ENCODE data around the gene TNFAIP3. TPM values are rescaled to one million over a fixed set of nuclear protein-coding genes. Genes with fewer than 3 reads are reported as not detected.
"Not testable (repeated sequence)": the region's sequence is repeated elsewhere in the genome, so short reads cannot be mapped to it uniquely, and the experiment has no call there.

TNFAIP3 gene
- total RNA-seq, 1 donor from 2014 or later, result 1.8 TPM

DNA sequence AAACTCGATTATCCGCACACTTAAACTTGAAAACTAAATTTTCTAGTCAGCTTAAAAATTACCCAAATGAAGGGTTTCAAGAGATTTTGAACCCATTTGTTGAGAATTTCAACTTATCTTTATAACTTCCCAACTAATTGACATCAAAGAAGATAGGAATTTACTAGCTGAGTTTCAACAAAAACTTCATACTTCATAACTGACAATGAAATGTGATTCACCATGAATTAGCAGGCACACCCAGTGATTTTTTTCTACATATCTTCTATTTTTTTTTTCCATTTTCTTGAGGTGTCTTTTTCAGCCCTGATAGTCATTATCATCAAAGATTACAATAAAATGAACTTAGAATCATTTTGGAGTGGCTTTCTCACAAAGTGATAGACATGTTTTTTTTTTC is 26.7 kb downstream of the TNFAIP3 start:
- H3K4me3 ChIP-seq, result no peak overlapping the region
- Mint-ChIP-seq H3K27me3 (ENCODE audit: insufficient read depth, low read depth) (peaks cover 2% of the 10 kb centered on the region), H3K4me1 (no peaks in the 10 kb centered on the region), H3K27ac (no peak overlapping the region), H3K36me3 (no peaks in the 10 kb centered on the region), H3K9me3 (peaks cover 3% of the 10 kb centered on the region), H3K4me3 (no peak overlapping the region)
- H3K4me2 ChIP-seq, result no peak overlapping the region
- no peak overlapping the region for H3K9ac ChIP-seq
- H3F3A ChIP-seq (ENCODE audit: low read depth), result no peaks in the 10 kb centered on the region
- H3K27ac ChIP-seq, result no peak overlapping the region
- H3K9me3 ChIP-seq (ENCODE audit: low read depth), result no peaks in the 10 kb centered on the region
- no peak overlapping the region for H2AFZ ChIP-seq (replicated peaks)
- no peaks in the 10 kb centered on the region for H3K27me3 ChIP-seq
- no peaks in the 10 kb centered on the region for H3K4me1 ChIP-seq
- H4K20me1 ChIP-seq (ENCODE audit: low read depth), result no peaks in the 10 kb centered on the region
- H3K79me2 ChIP-seq (ENCODE audit: low read depth), result no peaks in the 10 kb centered on the region
- no peak for DNase-seq (ENCODE audit: low spot score)
- H3K36me3 ChIP-seq, result no peaks in the 10 kb centered on the region
- TF ChIP-seq EZH2 (IDR thresholded peaks at IDR 0.05), result no peak
- TF ChIP-seq, protein P1, sequence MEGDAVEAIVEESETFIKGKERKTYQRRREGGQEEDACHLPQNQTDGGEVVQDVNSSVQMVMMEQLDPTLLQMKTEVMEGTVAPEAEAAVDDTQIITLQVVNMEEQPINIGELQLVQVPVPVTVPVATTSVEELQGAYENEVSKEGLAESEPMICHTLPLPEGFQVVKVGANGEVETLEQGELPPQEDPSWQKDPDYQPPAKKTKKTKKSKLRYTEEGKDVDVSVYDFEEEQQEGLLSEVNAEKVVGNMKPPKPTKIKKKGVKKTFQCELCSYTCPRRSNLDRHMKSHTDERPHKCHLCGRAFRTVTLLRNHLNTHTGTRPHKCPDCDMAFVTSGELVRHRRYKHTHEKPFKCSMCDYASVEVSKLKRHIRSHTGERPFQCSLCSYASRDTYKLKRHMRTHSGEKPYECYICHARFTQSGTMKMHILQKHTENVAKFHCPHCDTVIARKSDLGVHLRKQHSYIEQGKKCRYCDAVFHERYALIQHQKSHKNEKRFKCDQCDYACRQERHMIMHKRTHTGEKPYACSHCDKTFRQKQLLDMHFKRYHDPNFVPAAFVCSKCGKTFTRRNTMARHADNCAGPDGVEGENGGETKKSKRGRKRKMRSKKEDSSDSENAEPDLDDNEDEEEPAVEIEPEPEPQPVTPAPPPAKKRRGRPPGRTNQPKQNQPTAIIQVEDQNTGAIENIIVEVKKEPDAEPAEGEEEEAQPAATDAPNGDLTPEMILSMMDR (IDR thresholded peaks at IDR 0.05), result no peak
- no peak for TF ChIP-seq EZH2phosphoT487 (IDR thresholded peaks at IDR 0.05)

DNA sequence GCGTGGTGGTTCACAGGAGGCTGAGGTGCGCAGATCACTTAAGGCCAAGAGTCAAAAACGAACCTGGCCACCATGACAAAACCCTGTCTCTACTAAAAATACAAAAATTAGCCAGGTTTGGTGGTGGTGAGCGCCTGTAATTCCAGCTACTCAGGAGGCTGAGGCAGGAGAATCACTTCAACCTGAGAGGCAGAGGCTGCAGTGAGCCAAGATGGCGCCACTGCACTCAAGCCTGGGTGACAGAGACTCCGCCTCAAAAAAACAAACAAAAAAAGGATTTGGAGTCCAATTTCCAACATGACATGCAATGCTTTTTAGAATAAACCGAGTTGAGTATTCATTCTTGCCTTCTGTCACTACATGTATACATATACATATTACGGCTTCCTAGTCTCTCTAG is 27.3 kb downstream of the TNFAIP3 start:
- H3K4me1 ChIP-seq; H3K9ac ChIP-seq; H4K20me1 ChIP-seq (ENCODE audit: low read depth); H3K9me3 Mint-ChIP-seq; H3K36me3 Mint-ChIP-seq; H3K4me3 Mint-ChIP-seq; DNase-seq (ENCODE audit: low spot score); H3K9me3 ChIP-seq (ENCODE audit: low read depth); H3K4me2 ChIP-seq; H3K27me3 Mint-ChIP-seq (ENCODE audit: insufficient read depth, low read depth); H3K79me2 ChIP-seq (ENCODE audit: low read depth); H3K4me1 Mint-ChIP-seq; H3K36me3 ChIP-seq; H3K4me3 ChIP-seq; H3F3A ChIP-seq (ENCODE audit: low read depth); H3K27ac ChIP-seq; H3K27ac Mint-ChIP-seq; H2AFZ ChIP-seq (replicated peaks); H3K27me3 ChIP-seq: not testable (repeated sequence)

DNA sequence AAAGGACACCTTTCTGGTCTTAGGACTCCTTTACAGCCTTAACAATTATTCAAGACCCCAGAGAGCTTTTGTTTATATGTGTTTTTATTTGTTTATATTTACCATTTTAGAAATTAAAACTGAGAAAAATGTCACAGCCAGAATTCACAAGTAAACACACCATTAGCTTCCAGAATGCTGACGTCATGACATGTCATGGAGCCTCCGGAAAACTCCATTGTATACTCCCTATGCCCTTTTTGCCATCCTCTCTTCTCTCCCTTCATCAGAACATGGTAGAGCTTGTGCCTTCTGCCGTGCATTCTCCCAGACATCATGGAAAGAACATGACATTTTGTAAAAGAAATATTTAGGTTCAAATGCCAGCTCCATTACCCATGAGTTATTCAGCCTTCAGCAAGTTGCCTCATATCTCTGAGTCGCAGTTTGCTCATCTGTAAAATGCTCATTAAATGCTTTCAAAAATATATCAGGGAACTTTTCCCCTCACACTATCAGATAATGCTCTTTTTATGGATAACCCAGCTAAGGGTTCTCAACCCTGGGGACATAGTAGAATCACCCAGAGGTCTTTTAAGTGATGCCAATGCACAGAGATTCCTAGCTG is 27.8 kb downstream of the TNFAIP3 start:
- Mint-ChIP-seq H3K27me3 (ENCODE audit: insufficient read depth, low read depth) (peaks cover 2% of the 10 kb centered on the region), H3K4me1 (no peaks in the 10 kb centered on the region)

DNA sequence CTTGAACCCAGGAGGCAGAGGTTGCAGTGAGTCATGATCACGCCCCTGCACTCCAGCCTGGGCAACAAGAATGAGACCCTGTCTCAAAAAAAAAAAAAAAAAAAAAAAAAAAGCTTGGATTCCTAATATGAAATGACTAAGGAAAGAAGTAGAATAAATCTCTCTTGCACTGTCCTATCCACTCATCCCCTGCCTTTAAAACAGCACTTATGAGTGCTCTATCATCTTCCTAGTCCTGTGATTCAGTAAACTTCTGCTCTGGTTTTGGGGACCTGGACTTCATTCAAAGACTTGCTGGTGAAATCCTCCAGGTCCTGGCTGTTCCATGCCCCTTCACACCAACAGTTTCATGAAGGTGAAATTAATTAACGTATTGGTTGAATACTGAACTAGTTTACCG is 29.6 kb downstream of the TNFAIP3 start:
- TF ChIP-seq EZH2 (IDR thresholded peaks at IDR 0.05) (no peak), EZH2phosphoT487 (IDR thresholded peaks at IDR 0.05) (no peak)
- TF ChIP-seq, protein P1 (IDR thresholded peaks at IDR 0.05), result no peak
- Histone ChIP-seq H3K4me3 (no peak overlapping the region), H4K20me1 (ENCODE audit: low read depth) (no peaks in the 10 kb centered on the region), H3F3A (ENCODE audit: low read depth) (no peaks in the 10 kb centered on the region), H3K4me2 (no peak overlapping the region), H3K27me3 (no peaks in the 10 kb centered on the region), H3K27ac (no peak overlapping the region), H2AFZ (replicated peaks) (no peak overlapping the region), H3K9ac (no peak overlapping the region), H3K79me2 (ENCODE audit: low read depth) (no peaks in the 10 kb centered on the region), H3K36me3 (no peaks in the 10 kb centered on the region), H3K9me3 (ENCODE audit: low read depth) (no peaks in the 10 kb centered on the region), H3K4me1 (no peaks in the 10 kb centered on the region)
- no peak for DNase-seq (ENCODE audit: low spot score)
- Mint-ChIP-seq H3K27me3 (ENCODE audit: insufficient read depth, low read depth) (peaks cover 2% of the 10 kb centered on the region), H3K4me1 (no peaks in the 10 kb centered on the region), H3K4me3 (no peak overlapping the region), H3K9me3 (no peaks in the 10 kb centered on the region), H3K27ac (no peak overlapping the region), H3K36me3 (no peaks in the 10 kb centered on the region)

More for the DNA sequence above, 27.8 kb downstream of the TNFAIP3 start:
- Histone ChIP-seq H4K20me1 (ENCODE audit: low read depth) (no peaks in the 10 kb centered on the region), H3K9me3 (ENCODE audit: low read depth) (no peaks in the 10 kb centered on the region), H3K9ac (no peak overlapping the region), H2AFZ (replicated peaks) (no peak overlapping the region), H3K79me2 (ENCODE audit: low read depth) (no peaks in the 10 kb centered on the region), H3K27ac (no peak overlapping the region), H3K4me1 (no peaks in the 10 kb centered on the region), H3K4me2 (no peak overlapping the region), H3K27me3 (no peaks in the 10 kb centered on the region), H3K36me3 (no peaks in the 10 kb centered on the region), H3K4me3 (no peak overlapping the region), H3F3A (ENCODE audit: low read depth) (no peaks in the 10 kb centered on the region)
- H3K4me3 Mint-ChIP-seq, result no peak overlapping the region
- no peaks in the 10 kb centered on the region for H3K36me3 Mint-ChIP-seq
- H3K27ac Mint-ChIP-seq, result no peak overlapping the region
- H3K9me3 Mint-ChIP-seq, result peaks cover 2% of the 10 kb centered on the region
- DNase-seq (ENCODE audit: low spot score), result no peak
- TF ChIP-seq EZH2phosphoT487 (IDR thresholded peaks at IDR 0.05) (no peak), EZH2 (IDR thresholded peaks at IDR 0.05) (no peak)
- TF ChIP-seq, protein P1 (IDR thresholded peaks at IDR 0.05), result no peak
